Panc1 (cell line): ENCODE data around the gene CDC42BPA. TPM values are rescaled to one million over a fixed set of nuclear protein-coding genes. Genes with fewer than 3 reads are reported as not detected.

Experiments used
- ATAC-seq: fragments of 200-7000 bp; cut with Tn5 transposase; 2 replicates; pipeline ENCODE4 v1.9.1; 2020; ENCODE audit warnings: mild to moderate bottlenecking, moderate library complexity
- BruUV-seq: library from RNA; stranded (reverse); fragments of 400-500 nt; replicated peaks from 2 replicates; lab custom pipeline; 2021; lab: Mats Ljungman, UMichigan
- CTCF ChIA-PET: fragments of 300-600 bp; sonication (Branson Sonifier 250); formaldehyde crosslinking; loops from one replicate; lab custom pipeline; 2022; ENCODE audit warnings: antibody characterized with exemption; lab: Charles Lee
- POLR2A ChIA-PET: fragments of 300-600 bp; sonication (Branson Sonifier 250); formaldehyde crosslinking; loops from one replicate; lab custom pipeline; 2022; ENCODE audit warnings: antibody characterized with exemption; lab: Charles Lee
- DNase-seq: peaks from one replicate; pipeline ENCODE4 v3.0.0-alpha.2; 2010; ENCODE audit warnings: low read depth, low spot score
- H3K27ac ChIP-seq: 2 replicates; pipeline ENCODE4 v1.5.1; 2011; ENCODE audit warnings: mild to moderate bottlenecking, low read length, inconsistent platforms
- H3K27me3 ChIP-seq: fragments of 200-500 bp; sonication (Bioruptor generic); 2 replicates; pipeline ENCODE4 v1.6.0; 2014; ENCODE audit warnings: low read length, inconsistent platforms; ENCODE audit not compliant: control insufficient read depth, insufficient read depth
- H3K36me3 ChIP-seq: fragments of 200-500 bp; sonication (Bioruptor generic); 2 replicates; pipeline ENCODE4 v1.5.1; 2014; ENCODE audit warnings: inconsistent platforms, mild to moderate bottlenecking, low read length, moderate library complexity; ENCODE audit not compliant: control insufficient read depth, insufficient read depth
- H3K4me1 ChIP-seq: 2 replicates; pipeline ENCODE4 v1.5.1; 2011; ENCODE audit warnings: inconsistent platforms, mild to moderate bottlenecking, low read length, moderate library complexity; ENCODE audit not compliant: control insufficient read depth, insufficient read depth
- H3K4me3 ChIP-seq, 2 experiments: 2 replicates each; pipeline ENCODE4 v1.5.1; 2011 to 2012; ENCODE audit warnings: low read depth in 2 of 2, low read length in 2 of 2, mild to moderate bottlenecking in 2 of 2, inconsistent platforms in 1 of 2, moderate library complexity in 1 of 2
- H3K9me3 ChIP-seq: fragments of 200-500 bp; sonication (Bioruptor generic); 2 replicates; pipeline ENCODE4 v1.5.1; 2014; ENCODE audit warnings: low read depth, mild to moderate bottlenecking, inconsistent platforms, low read length, moderate library complexity; ENCODE audit not compliant: control insufficient read depth, insufficient read depth
- POLR2AphosphoS5 ChIP-seq: IDR thresholded peaks from 2 replicates; pipeline ENCODE4 v1.6.1; 2012; ENCODE audit warnings: mild to moderate bottlenecking, low read depth, low read length, moderate library complexity
- SIN3A ChIP-seq: IDR thresholded peaks from 2 replicates; pipeline ENCODE4 v1.6.1; 2012; ENCODE audit warnings: low read depth, mild to moderate bottlenecking, low read length, moderate library complexity, borderline replicate concordance; ENCODE audit not compliant: insufficient read depth
- TCF7L2 ChIP-seq: IDR thresholded peaks from 2 replicates; pipeline ENCODE4 v1.6.1; 2011; ENCODE audit warnings: mild to moderate bottlenecking, low read depth, low read length, inconsistent platforms
- in situ Hi-C: cut with HindIII; loops from 2 replicates; pipeline ENCODE4 v1.10.0; 2016; ENCODE audit warnings: low sequenced_read_pairs, low pct_unique_long_range_greater_than_20kb
- intact Hi-C: fragments of 100-400 bp; cut with micrococcal nuclease; formaldehyde crosslinking; loops from one replicate; pipeline ENCODE4 v1.10.0; 2022; ENCODE audit not compliant: unreplicated experiment
- total RNA-seq: library from RNA; stranded (reverse); gene quantifications from one replicate; pipeline ENCODE4 v1.2.1, GENCODE V29; 2021; ENCODE audit not compliant: unreplicated experiment
- TF ChIP-seq, protein P1 (sequence below), 2 experiments: IDR thresholded peaks; 2 replicates each; pipeline ENCODE4 v1.6.1; 2011 to 2012; ENCODE audit warnings: low read depth in 2 of 2, control low read depth in 1 of 2, low read length in 1 of 2, mild to moderate bottlenecking in 1 of 2, moderate library complexity in 1 of 2; ENCODE audit not compliant: insufficient read depth in 1 of 2
- TF ChIP-seq, protein P2 (sequence below): fragments of 450-650 bp; IDR thresholded peaks from 2 replicates; pipeline ENCODE4 v1.5.1; 2017; ENCODE audit warnings: mild to moderate bottlenecking

CDC42BPA gene
- total RNA-seq, 1 experiment from 2014 or later = 32.8 TPM

DNA sequence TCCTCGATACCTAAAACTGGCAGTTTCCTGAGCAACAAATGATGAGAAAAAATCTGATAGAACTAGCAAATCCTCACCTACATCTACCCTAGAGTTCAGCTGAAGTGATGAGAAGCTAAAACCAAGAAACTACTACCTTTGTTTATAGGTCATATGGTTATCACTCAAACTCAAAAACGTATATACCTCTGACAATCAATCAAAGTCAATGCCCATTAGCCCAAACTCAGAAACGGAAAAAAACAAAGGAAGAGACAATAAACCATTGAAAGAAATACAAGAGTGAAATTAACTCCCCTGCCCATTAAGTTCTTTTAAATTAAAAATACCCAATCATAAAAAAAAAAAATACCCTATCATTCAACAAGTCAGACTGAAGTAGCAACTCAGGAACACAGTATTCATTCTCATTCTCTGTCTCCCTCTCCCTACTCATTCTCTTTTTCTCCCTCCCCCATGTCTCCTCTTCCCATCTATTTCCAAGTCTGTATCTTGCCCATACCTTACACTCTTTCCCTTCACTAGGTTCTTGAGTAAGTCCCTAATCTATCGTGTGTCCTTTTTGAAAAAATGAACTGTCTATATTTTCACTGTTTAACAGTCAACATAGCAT is 6.8 kb downstream of the CDC42BPA start:
- ChIA-PET CTCF (no interaction called here), POLR2A (no interaction called here)
- H3K36me3 ChIP-seq = no peaks in the 10 kb centered on the region
- ATAC-seq (no peak), DNase-seq (no peak)
- no peak for TF ChIP-seq POLR2AphosphoS5
- no peak for TF ChIP-seq TCF7L2
- TF ChIP-seq SIN3A = no peak
- TF ChIP-seq, protein P1, sequence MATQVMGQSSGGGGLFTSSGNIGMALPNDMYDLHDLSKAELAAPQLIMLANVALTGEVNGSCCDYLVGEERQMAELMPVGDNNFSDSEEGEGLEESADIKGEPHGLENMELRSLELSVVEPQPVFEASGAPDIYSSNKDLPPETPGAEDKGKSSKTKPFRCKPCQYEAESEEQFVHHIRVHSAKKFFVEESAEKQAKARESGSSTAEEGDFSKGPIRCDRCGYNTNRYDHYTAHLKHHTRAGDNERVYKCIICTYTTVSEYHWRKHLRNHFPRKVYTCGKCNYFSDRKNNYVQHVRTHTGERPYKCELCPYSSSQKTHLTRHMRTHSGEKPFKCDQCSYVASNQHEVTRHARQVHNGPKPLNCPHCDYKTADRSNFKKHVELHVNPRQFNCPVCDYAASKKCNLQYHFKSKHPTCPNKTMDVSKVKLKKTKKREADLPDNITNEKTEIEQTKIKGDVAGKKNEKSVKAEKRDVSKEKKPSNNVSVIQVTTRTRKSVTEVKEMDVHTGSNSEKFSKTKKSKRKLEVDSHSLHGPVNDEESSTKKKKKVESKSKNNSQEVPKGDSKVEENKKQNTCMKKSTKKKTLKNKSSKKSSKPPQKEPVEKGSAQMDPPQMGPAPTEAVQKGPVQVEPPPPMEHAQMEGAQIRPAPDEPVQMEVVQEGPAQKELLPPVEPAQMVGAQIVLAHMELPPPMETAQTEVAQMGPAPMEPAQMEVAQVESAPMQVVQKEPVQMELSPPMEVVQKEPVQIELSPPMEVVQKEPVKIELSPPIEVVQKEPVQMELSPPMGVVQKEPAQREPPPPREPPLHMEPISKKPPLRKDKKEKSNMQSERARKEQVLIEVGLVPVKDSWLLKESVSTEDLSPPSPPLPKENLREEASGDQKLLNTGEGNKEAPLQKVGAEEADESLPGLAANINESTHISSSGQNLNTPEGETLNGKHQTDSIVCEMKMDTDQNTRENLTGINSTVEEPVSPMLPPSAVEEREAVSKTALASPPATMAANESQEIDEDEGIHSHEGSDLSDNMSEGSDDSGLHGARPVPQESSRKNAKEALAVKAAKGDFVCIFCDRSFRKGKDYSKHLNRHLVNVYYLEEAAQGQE (IDR thresholded peaks at IDR 0.05; ENCODE audit: insufficient read depth in 1 of 2, low read depth in 2 of 2, low read length in 1 of 2) = no peak
- TF ChIP-seq, protein P2, sequence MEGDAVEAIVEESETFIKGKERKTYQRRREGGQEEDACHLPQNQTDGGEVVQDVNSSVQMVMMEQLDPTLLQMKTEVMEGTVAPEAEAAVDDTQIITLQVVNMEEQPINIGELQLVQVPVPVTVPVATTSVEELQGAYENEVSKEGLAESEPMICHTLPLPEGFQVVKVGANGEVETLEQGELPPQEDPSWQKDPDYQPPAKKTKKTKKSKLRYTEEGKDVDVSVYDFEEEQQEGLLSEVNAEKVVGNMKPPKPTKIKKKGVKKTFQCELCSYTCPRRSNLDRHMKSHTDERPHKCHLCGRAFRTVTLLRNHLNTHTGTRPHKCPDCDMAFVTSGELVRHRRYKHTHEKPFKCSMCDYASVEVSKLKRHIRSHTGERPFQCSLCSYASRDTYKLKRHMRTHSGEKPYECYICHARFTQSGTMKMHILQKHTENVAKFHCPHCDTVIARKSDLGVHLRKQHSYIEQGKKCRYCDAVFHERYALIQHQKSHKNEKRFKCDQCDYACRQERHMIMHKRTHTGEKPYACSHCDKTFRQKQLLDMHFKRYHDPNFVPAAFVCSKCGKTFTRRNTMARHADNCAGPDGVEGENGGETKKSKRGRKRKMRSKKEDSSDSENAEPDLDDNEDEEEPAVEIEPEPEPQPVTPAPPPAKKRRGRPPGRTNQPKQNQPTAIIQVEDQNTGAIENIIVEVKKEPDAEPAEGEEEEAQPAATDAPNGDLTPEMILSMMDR = no peak
- intact Hi-C loops (no loop called here), in situ Hi-C loops (no loop called here)
- no peaks in the 10 kb centered on the region for H3K27me3 ChIP-seq
- BruUV-seq = no TSS peak
- no peak overlapping the region for H3K4me3 ChIP-seq
- peaks cover 9% of the 10 kb centered on the region for H3K4me1 ChIP-seq
- no peak overlapping the region for H3K27ac ChIP-seq
- H3K9me3 ChIP-seq = no peaks in the 10 kb centered on the region

DNA sequence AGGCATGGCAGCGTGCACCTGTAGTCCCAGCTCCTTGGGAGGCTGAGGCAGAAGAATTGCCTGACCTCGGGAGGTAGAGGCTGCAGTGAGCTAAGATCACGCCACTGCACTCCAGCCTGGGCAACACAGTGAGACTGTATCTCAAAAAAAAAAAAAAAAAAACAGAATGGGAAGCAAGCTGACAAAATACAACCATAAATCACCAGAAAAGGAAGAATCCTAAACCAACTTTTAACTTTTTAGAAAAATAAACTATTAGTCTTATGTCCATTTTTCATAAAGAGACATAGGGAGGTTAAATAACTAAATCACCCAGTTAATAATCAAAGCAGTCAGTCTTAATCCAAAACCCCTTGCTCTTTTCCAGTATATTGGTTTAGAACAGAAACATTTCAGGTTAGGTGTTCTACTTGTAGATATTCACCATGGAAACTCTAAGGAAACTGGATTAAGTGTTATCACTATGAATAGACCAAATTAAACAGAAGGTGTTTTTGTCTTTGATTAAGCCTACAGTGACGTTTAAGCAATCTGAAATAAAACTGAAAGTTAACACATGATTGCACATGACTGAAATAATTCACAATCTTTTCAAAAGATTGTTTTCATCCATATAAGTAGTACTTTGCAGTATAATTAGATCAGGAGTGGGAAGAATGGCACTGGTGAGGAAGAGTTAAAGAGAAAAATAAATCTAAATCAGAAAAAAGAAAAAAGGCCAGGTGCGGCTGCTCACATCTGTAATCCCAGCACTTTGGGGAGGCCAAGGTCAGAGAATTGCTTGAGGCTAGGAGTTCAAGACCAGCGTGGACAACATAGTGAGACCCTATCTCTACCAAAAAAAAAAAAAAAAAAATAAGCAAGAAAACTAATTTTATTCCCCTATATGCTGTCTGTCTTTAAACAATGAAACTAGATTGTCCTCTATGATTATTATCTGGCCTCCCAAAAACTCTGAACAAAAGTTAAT is 9.6 kb downstream of the CDC42BPA start:
- DNase-seq (no peak), ATAC-seq (no peak)
- Histone ChIP-seq H3K9me3 (no peaks in the 10 kb centered on the region), H3K27ac (no peak overlapping the region), H3K27me3 (no peaks in the 10 kb centered on the region), H3K4me1 (peaks cover 5% of the 10 kb centered on the region; the same call in 1 of the 2 replicates), H3K4me3 (no peak overlapping the region), H3K36me3 (no peaks in the 10 kb centered on the region)
- CTCF ChIA-PET = no interaction called here
- intact Hi-C loops = no loop called here
- no peak for TF ChIP-seq TCF7L2
- in situ Hi-C loops = no loop called here
- no TSS peak for BruUV-seq
- POLR2A ChIA-PET = interaction anchor here (0.8 kb wide), 1 partner anchor 445 kb away, joined by 3 read pairs; no protein-coding TSS in a partner anchor
